K562 (cell line): ENCODE data around the gene RELA. TPM values are rescaled to one million over a fixed set of nuclear protein-coding genes. Genes with fewer than 3 reads are reported as not detected.

ENCODE experiments used
- CHCHD3 ChIP-seq: fragments of 250-450 bp; sonication (Bioruptor Pico); IDR thresholded peaks from 2 replicates; pipeline ENCODE4 v2.1.2; 2022; ENCODE audit warnings: mild to moderate bottlenecking
- CREBBP ChIP-seq: IDR thresholded peaks from one replicate; pipeline ENCODE4 v1.6.1; 2012; ENCODE audit warnings: low read depth, mild to moderate bottlenecking, control low read depth, inconsistent platforms, low read length
- EP400 ChIP-seq: fragments of 450-650 bp; IDR thresholded peaks from 2 replicates; pipeline ENCODE4 v1.6.1; 2017; ENCODE audit warnings: antibody characterized with exemption, mild to moderate bottlenecking, moderate library complexity
- FOXP1 ChIP-seq: sonication (generic); formaldehyde crosslinking; IDR thresholded peaks from 2 replicates; pipeline ENCODE4 v1.8.0; 2022; ENCODE audit warnings: mild to moderate bottlenecking, missing genetic modification reagents
- HOXB6 ChIP-seq: fragments of 250-450 bp; sonication (Bioruptor Pico); IDR thresholded peaks from 2 replicates; pipeline ENCODE4 v1.5.1; 2022; ENCODE audit warnings: mild to moderate bottlenecking, borderline replicate concordance
- ILF3 ChIP-seq: fragments of 450-650 bp; IDR thresholded peaks from 2 replicates; pipeline ENCODE4 v1.6.1; 2018; ENCODE audit warnings: antibody characterized with exemption, mild to moderate bottlenecking, moderate library complexity, borderline replicate concordance
- MYBL2 ChIP-seq, 2 experiments: fragments of 450-650 bp in 1 of 2; sonication (generic) in 1 of 2; formaldehyde crosslinking in 1 of 2; IDR thresholded peaks; 2 replicates each; pipeline versions ENCODE4 v1.6.1 to v1.8.1; 2017 to 2022; ENCODE audit warnings: borderline replicate concordance in 1 of 2, inconsistent platforms in 1 of 2, low read depth in 1 of 2, mild to moderate bottlenecking in 1 of 2, missing genetic modification reagents in 1 of 2, moderate library complexity in 1 of 2
- NFE2L1 ChIP-seq: fragments of 450-650 bp; IDR thresholded peaks from 2 replicates; pipeline ENCODE4 v1.6.1; 2016; ENCODE audit warnings: missing genetic modification characterization, low read depth, mild to moderate bottlenecking, missing compliant biosample characterization, moderate library complexity, borderline replicate concordance
- RBM22 ChIP-seq: fragments of 200-400 bp; formaldehyde crosslinking; IDR thresholded peaks from 2 replicates; pipeline ENCODE4 v1.6.1; 2018; ENCODE audit warnings: low read length, low read depth; ENCODE audit not compliant: poor library complexity, severe bottlenecking
- TBL1XR1 ChIP-seq, 2 experiments: IDR thresholded peaks; 2 replicates each; pipeline ENCODE4 v1.6.1; 2012; ENCODE audit warnings: improper control_type of control experiment in 2 of 2, low read length in 2 of 2, mild to moderate bottlenecking in 1 of 2
- TCF7L2 ChIP-seq: fragments of 150-350 bp; IDR thresholded peaks from 2 replicates; pipeline ENCODE4 v1.6.1; 2016; ENCODE audit warnings: low read depth, mild to moderate bottlenecking, low read length, moderate library complexity
- ZNF121 ChIP-seq: sonication (generic); formaldehyde crosslinking; conservative IDR thresholded peaks from 2 replicates; pipeline ENCODE4 v1.8.0; 2022; ENCODE audit warnings: missing genetic modification reagents
- ZNF780A ChIP-seq: fragments of 250-450 bp; sonication (Bioruptor Pico); IDR thresholded peaks from 2 replicates; pipeline ENCODE4 v1.5.0; 2021; ENCODE audit warnings: mild to moderate bottlenecking
- polyA plus RNA-seq, 8 experiments: library from polyadenylated mRNA; depleted of rRNA in 4 of 8; stranded (reverse) in 5 of 8; unstranded in 3 of 8; fragments of >200 nt; fragmentation: Nextera tagmentation in 2 of 8; fragmentation: Illumina TruSeq in 1 of 8; extraction: Ambion mirVana in 2 of 8; extraction: Trizol in 1 of 8; gene quantifications; 2 replicates each; pipeline versions ENCODE4 v1.2.1 to v1.2.3, GENCODE V29; 2011 to 2014; ENCODE audit warnings: inconsistent platforms in 1 of 8, missing spikeins in 1 of 8
- total RNA-seq, 7 experiments: library from RNA; depleted of rRNA in 6 of 7; stranded (reverse); fragments of >200 nt in 6 of 7; fragmentation: Illumina TruSeq in 2 of 7; extraction: Trizol in 2 of 7; gene quantifications; 2 replicates each; pipeline versions ENCODE4 v1.2.1 to v1.2.3, GENCODE V29; 2011 to 2021; ENCODE audit warnings: low replicate concordance in 1 of 7
- TF ChIP-seq, protein P1 (sequence below): fragments of 450-650 bp; IDR thresholded peaks from 2 replicates; pipeline ENCODE4 v1.6.1; 2017; ENCODE audit warnings: mild to moderate bottlenecking, moderate library complexity
- TF ChIP-seq, protein P2 (sequence below), 2 experiments: fragments of 450-650 bp in 1 of 2; sonication (generic) in 1 of 2; formaldehyde crosslinking in 1 of 2; IDR thresholded peaks in 1 of 2; conservative IDR thresholded peaks in 1 of 2; 2 replicates each; pipeline versions ENCODE4 v1.6.1 to v1.8.1; 2016 to 2023; ENCODE audit warnings: mild to moderate bottlenecking in 2 of 2, moderate library complexity in 2 of 2, inconsistent platforms in 1 of 2, missing genetic modification reagents in 1 of 2
- TF ChIP-seq, protein P3 (sequence below): fragments of 450-650 bp; IDR thresholded peaks from 2 replicates; pipeline ENCODE4 v1.7.0; 2016; ENCODE audit warnings: borderline replicate concordance
- TF ChIP-seq, protein P4 (sequence below): sonication (generic); formaldehyde crosslinking; IDR thresholded peaks from 2 replicates; pipeline ENCODE4 v1.8.0; 2022; ENCODE audit warnings: mild to moderate bottlenecking, missing genetic modification reagents, borderline replicate concordance
- TF ChIP-seq, protein P5 (sequence below): conservative IDR thresholded peaks from 2 replicates; pipeline ENCODE4 v1.6.1; 2011; ENCODE audit warnings: low read depth, mild to moderate bottlenecking, low read length; ENCODE audit not compliant: control insufficient read depth

RELA gene
- total and polyA plus RNA-seq, 9 of the 15 experiments (the other 6 are each of a cell fraction or from before 2014, with no cell fraction given): 6.0 to 67.4 (median 20.6) TPM

DNA sequence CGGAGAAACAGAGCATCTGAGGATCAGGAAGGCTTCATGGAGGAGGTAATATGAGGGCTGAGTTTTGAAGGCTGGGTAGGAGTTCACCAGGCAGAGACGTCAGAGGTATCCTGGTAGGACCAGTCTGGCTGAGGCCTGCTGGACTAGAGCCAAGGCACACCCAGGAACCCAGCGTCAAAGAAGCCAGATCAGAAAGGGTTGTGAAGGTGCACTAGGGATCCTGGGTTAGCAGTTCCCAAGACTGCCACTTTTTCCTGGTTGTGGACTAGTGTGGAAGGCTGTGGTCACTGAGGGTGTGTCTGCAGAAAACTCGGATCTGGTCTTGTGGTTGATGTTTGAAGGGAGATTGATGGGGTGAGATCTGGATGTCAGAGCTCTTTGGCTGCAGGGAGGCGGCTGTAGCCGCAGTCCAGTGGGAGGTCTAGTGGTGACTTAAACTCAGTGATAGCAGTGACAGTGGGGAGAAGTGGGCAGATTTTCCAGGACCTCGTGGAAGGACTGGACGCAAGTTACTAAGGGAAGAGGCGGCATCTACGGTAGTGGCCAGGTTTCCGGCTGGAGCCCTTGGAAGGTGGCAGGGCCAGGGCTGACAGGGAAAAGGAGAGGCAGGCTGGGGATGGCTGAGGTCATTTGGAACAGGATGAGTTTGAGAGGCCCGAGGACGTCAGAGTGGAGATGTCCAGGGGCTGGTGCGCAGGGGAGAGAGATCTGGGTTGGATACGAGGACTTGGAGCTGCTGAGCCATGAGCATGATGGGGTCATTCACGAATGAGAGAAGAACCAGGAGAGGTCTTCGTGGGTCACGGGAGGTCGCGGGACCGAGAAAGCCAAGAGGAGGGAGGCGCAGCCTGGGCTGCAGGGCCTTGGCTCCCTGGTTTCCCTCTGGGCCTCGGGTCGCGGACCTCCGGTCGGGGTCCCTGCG lies 10.9 kb downstream of the RELA start (continued):
- TF ChIP-seq, protein P1, sequence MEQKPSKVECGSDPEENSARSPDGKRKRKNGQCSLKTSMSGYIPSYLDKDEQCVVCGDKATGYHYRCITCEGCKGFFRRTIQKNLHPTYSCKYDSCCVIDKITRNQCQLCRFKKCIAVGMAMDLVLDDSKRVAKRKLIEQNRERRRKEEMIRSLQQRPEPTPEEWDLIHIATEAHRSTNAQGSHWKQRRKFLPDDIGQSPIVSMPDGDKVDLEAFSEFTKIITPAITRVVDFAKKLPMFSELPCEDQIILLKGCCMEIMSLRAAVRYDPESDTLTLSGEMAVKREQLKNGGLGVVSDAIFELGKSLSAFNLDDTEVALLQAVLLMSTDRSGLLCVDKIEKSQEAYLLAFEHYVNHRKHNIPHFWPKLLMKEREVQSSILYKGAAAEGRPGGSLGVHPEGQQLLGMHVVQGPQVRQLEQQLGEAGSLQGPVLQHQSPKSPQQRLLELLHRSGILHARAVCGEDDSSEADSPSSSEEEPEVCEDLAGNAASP: no peak
- TF ChIP-seq CHCHD3: no peak
- TF ChIP-seq TBL1XR1 (IDR thresholded peaks at IDR 0.05; ENCODE audit: low read length in 2 of 2): no peak
- no peak for TF ChIP-seq FOXP1
- TF ChIP-seq ILF3: no peak
- 0 out of 2 replicates have a peak, but pooled peaks have one; percentile 14 for TF ChIP-seq HOXB6 (CRISPR knock-in tag)
- TF ChIP-seq ZNF780A: no peak
- TF ChIP-seq, protein P2, sequence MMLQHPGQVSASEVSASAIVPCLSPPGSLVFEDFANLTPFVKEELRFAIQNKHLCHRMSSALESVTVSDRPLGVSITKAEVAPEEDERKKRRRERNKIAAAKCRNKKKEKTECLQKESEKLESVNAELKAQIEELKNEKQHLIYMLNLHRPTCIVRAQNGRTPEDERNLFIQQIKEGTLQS (IDR thresholded peaks at IDR 0.05): no peak
- TF ChIP-seq, protein P2 (CRISPR knock-in tag; conservative IDR thresholded peaks at IDR 0.05): no peak
- TF ChIP-seq, protein P3, sequence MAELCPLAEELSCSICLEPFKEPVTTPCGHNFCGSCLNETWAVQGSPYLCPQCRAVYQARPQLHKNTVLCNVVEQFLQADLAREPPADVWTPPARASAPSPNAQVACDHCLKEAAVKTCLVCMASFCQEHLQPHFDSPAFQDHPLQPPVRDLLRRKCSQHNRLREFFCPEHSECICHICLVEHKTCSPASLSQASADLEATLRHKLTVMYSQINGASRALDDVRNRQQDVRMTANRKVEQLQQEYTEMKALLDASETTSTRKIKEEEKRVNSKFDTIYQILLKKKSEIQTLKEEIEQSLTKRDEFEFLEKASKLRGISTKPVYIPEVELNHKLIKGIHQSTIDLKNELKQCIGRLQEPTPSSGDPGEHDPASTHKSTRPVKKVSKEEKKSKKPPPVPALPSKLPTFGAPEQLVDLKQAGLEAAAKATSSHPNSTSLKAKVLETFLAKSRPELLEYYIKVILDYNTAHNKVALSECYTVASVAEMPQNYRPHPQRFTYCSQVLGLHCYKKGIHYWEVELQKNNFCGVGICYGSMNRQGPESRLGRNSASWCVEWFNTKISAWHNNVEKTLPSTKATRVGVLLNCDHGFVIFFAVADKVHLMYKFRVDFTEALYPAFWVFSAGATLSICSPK: no peak
- no peak for TF ChIP-seq MYBL2 (IDR thresholded peaks at IDR 0.05; ENCODE audit: low read depth)
- no peak for TF ChIP-seq MYBL2 (CRISPR knock-in tag; IDR thresholded peaks at IDR 0.05; ENCODE audit: borderline replicate concordance)
- no peak for TF ChIP-seq ZNF121 (CRISPR knock-in tag)
- no peak for TF ChIP-seq EP400
- TF ChIP-seq CREBBP: no peak
- TF ChIP-seq NFE2L1 (tag): no peak
- TF ChIP-seq RBM22: no peak
- TF ChIP-seq, protein P4, sequence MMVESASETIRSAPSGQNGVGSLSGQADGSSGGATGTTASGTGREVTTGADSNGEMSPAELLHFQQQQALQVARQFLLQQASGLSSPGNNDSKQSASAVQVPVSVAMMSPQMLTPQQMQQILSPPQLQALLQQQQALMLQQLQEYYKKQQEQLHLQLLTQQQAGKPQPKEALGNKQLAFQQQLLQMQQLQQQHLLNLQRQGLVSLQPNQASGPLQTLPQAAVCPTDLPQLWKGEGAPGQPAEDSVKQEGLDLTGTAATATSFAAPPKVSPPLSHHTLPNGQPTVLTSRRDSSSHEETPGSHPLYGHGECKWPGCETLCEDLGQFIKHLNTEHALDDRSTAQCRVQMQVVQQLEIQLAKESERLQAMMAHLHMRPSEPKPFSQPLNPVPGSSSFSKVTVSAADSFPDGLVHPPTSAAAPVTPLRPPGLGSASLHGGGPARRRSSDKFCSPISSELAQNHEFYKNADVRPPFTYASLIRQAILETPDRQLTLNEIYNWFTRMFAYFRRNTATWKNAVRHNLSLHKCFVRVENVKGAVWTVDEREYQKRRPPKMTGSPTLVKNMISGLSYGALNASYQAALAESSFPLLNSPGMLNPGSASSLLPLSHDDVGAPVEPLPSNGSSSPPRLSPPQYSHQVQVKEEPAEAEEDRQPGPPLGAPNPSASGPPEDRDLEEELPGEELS: no peak
- TF ChIP-seq TCF7L2: no peak
- TF ChIP-seq, protein P5, sequence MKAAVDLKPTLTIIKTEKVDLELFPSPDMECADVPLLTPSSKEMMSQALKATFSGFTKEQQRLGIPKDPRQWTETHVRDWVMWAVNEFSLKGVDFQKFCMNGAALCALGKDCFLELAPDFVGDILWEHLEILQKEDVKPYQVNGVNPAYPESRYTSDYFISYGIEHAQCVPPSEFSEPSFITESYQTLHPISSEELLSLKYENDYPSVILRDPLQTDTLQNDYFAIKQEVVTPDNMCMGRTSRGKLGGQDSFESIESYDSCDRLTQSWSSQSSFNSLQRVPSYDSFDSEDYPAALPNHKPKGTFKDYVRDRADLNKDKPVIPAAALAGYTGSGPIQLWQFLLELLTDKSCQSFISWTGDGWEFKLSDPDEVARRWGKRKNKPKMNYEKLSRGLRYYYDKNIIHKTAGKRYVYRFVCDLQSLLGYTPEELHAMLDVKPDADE: 0 out of 2 replicates have a peak, but pooled peaks have one; percentile 5
